ENCODE measurements around the gene CHRNA7. TPM values are rescaled to one million over a fixed set of nuclear protein-coding genes. Genes with fewer than 3 reads are reported as not detected.

The CHRNA7 gene
- polyA plus RNA-seq, 4 donors = 11.1 to 21.1 (median 12.8) TPM

- DNase-seq (ENCODE audit: low read depth in 4 of 4, low spot score in 3 of 4) = no peak
These were observed 30.4 kb downstream of the CHRNA7 start for GRCh38 chr15:32060706-32061105.

- no peak for DNase-seq (ENCODE audit: low read depth in 4 of 4, low spot score in 3 of 4)
These were observed 36.8 kb downstream of the CHRNA7 start for GRCh38 chr15:32067115-32067514.

DNA sequence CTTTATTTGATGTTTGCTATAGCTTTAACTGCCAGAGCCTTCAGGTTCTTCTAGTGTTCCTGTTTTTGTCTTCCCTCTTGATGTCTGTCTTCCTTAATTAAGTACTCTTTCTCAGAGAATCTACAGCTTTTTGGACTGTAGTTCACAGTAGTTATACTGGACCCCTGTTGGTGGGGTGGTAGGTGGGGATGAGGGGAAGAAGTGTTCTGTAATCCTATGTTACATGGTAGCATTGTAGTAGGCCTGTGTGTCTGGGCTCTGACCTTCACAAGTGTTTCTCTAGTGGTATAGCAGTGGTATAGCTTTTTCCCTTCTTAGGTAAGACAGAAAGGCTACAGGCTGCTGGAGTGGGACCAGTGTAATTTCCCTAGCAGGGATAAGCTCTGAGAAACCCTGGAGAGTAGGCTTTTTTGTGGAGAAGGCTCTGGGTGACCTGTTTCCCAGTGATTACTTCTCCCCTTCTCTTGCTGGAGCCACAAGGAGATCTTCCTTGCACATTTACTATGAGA lies 59.6 kb downstream of the CHRNA7 start:
- no peak for DNase-seq (ENCODE audit: low read depth in 4 of 4, low spot score in 3 of 4)

DNA sequence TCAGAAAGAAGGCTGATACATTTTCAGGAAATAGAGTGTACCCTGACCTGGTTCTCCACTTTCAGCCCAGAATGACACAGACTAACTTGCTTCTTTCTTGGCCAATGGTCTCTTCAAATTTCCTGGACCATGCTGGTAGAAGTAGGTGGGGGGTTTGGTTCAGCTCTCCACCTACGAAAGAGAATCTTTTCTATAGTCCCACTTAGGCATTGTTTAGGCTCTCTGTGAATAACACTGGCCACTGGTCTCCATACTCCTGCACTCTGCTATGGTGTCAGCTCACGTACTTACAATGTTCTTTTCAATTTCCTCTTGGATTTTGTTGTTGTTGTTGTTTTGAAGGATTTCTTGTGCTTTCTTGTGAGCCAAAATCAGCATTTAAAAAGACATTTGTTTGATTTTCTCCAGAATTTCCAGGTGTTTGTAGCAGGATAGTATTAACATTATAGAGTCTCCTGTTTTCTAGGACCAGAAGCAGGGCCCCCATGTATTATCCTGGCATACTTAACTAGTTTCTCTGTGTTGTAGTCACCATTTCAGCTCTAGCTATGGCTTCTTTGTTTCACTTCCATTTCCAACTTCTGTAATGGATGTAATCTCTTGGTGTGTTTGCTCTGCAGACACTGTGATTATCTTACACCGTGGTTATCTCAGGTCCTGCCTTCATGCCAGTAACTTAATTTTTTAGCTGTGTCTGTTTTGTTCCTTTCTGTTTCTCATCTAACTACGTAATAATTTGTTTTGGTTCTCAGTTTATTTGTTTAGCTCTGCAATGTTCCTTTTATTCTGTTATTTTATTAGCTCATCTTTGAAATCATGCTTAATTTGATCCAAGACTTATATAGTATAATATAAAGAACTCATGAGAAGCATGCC lies 61.4 kb downstream of the CHRNA7 start:
- no peak for DNase-seq (ENCODE audit: low read depth in 4 of 4, low spot score in 3 of 4)

DNA sequence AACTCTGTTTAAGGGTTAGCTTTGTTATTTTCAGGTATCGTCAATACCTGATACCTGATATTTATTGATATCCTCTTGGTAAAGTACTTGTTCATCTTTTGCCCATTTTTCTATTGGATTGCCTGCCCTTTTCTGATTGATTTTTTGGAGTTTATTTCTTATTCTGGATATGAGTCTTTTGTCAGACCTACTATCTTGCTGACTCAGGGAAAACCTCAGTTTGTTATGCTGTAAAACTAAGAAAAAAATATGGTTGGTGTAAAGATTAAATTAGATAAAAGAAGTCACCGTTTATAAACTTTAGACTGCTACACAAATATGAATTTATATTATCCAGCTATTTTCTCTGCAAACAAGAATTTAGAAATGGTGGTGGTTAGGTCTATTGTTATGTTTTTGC lies 65.9 kb downstream of the CHRNA7 start:
- no peak for DNase-seq (ENCODE audit: low read depth in 4 of 4, low spot score in 3 of 4)

- DNase-seq (ENCODE audit: low read depth in 4 of 4, low spot score in 3 of 4) = no peak
These were observed 66.8 kb downstream of the CHRNA7 start for GRCh38 chr15:32096916-32097617.

DNA sequence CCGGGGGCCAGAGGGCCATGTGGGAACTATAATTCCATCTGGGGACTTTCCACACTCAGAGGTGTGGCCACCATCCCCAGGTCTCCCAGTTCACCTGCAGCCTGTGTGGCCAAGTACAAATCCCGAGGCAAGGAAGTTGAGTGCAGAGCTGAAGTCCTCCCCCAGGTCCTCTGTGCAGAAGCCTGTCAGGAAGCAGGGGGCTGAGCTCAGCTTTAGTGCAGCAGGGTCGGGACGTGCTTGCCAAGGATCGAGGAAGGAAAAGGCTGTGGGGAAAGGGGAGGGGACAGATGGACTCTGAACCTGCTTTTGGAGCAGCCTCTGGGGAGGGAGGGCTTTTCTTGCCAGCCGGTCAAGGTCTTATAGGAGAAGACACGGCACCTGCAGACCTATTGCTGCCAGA lies 67.7 kb downstream of the CHRNA7 start:
- DNase-seq (ENCODE audit: low read depth in 4 of 4, low spot score in 3 of 4) = peak in 2 of 4 donors; percentile 28 to 33

DNA sequence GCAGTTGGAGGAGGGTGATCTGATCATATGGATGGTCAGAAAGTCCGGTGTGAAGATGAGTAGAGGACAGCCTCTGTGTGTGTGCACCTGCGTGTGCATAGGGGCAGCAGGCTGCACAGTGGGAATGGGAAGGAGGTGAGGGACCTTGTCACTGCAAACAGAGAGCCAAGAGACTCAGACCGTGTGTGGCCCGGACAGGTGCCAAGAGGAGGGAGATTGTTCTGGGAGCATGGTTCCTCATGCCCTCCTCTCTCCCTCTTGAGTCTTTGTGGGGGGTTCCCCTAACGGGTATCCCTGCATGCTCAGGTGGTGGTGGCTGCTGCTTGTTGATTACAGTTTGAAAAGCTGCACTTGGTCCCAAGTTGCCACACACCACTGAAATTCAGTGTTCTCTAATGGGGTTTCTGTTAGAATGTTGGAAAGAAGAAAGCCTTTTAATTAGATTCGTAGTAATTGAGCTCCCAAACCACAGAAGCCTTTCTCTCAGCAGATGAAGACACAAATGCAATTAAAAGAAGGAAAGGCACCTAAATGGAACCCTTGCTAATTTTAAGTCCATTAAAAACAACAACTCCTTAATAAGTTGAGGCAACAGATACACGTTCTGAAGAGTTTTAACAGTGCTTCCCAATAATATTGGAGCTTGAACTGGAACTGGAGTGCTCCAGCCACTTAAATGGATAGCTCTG lies 68.9 kb downstream of the CHRNA7 start:
- DNase-seq (ENCODE audit: low read depth in 4 of 4, low spot score in 3 of 4) = no peak

DNA sequence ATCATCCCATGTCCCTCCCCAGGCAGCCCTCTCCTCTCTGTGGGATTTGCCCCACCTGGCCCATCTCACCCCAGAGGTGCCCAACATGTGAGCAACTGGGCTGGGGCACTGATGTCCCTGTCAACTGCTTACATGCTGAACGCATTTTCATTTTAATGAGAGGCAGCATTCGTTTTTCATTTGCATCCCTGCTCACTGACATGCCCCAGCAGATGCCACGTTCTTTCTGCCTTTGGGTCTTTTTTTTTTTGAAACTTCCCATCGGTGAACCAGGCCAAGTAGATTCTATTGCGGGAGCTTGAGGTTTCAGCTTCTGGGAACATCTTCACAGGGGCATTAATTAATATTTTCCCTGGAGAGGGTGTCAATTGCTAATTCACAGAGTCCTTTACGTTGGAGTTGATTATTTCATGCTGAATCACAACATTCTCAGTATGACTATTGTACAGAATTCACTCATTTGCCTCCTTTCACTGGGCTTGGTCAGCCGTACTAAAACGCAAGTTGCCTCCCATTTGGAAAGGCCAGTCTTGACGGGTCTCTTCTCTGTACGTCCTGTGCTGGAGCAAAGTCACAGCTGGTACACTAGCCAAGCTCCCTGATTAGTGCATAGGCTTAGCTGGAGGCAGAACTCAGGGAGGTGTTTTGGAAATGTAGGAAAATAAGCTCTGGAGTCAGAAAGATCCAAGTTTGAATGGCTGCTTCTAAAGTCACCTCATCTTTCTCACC lies 69.8 kb downstream of the CHRNA7 start:
- DNase-seq (ENCODE audit: low read depth in 4 of 4, low spot score in 3 of 4) = no peak

- no peak for DNase-seq (ENCODE audit: low read depth in 4 of 4, low spot score in 3 of 4)
These were observed 74.0 kb downstream of the CHRNA7 start for GRCh38 chr15:32104061-32104995.

DNA sequence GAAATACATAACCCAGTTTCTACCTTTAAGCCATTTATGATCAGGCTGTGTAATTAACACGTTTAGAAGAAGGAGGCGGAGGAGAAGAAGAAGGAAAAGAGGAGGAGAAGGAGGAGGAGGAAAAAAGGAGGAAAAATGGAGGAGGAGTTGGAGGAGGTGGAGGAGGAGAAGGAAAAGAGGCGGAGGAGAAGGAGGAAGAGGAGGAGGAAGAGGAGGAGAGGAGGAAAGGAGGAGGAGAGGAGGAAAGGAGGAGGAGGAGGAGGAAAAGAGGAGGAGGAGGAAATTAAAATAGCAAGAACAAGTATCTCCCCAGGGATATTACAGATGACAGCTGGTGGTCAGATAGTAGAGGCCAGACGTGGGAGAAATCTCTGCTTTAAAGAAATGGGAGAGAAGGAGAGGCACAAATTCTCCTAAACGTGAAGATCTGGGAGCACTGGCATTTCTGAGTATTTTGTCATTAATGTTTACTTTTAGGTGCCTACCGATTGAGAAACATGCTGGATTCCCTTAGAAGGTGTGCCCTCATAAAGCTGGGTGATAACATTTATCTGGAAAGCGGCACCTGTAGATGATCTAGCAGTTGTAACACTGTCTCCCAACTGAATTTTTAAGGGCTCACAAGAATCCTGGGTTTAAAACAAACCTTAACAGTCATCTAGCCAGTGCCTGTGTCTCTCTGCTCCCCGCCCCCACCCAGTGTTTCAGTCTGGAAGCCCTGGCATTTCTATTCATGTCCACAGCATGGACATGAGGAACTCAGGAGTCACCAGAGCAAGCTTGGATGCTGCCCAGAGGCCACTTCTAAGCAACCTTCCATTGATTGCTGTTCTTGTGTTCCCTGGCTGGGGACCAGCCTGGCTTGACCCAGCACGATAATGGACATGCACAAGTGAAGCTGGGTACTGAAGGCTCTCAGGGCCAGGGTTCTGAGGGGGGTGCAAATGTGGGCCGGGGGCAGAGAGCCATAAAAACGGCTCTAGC lies 75.2 kb downstream of the CHRNA7 start:
- no peak for DNase-seq (ENCODE audit: low read depth in 4 of 4, low spot score in 3 of 4)

DNA sequence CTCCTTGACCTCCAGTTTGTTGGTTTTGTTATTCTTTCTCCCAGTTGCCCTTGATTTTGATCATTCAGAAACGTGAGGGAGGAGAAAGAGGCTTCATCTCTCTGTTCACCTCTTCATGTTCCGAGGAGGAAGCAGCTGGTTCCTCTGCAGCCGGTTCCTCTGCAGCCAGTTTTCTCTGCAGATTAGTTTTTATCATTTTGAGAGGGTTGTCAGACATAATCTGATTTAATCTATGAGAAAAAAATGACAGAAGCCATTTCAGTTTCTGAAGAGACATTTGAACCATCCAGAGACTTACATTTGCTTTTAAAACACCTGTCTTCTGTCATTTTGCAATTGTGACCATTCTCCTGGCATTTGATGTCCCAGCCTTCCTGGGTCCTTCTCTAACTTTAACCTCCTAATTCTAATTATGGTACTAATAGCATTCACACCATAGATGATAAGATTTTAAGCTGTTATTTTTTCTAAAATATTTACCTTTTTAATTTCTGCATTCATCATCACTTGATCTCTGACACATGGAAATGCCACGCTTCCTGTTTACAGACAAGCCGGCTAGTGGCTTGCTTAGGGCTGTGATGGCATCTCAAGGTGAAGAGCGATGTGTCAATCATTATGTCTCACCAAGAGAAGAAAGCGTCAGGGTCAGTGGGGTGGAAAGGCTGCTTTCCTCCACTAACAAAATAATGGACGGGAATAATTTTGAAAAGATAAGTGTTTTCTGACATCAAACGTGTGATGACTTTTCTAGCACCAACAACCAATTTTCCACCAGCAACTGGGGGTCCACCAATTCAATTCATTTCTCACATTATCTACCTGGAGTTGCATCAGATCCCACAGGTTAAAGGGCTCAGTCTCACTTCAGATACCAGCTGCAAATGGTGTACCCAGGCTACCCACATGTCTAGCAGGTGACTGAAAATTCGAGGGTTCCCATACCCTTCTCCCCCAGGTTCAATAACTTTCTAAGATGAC lies 76.4 kb downstream of the CHRNA7 start:
- no peak for DNase-seq (ENCODE audit: low read depth in 4 of 4, low spot score in 3 of 4)

GRCh38 chr15:32107477-32108080 lies 77.3 kb downstream of the CHRNA7 start:
- DNase-seq (ENCODE audit: low read depth in 4 of 4, low spot score in 3 of 4) = no peak

- no peak for DNase-seq (ENCODE audit: low read depth in 4 of 4, low spot score in 3 of 4)
These were observed 78.3 kb downstream of the CHRNA7 start for GRCh38 chr15:32108661-32109060.

GRCh38 chr15:32112101-32112500 lies 81.8 kb downstream of the CHRNA7 start:
- no peak for DNase-seq (ENCODE audit: low read depth in 4 of 4, low spot score in 3 of 4)

GRCh38 chr15:32113224-32113623 lies 82.9 kb downstream of the CHRNA7 start:
- DNase-seq (ENCODE audit: low read depth in 4 of 4, low spot score in 3 of 4) = no peak

DNA sequence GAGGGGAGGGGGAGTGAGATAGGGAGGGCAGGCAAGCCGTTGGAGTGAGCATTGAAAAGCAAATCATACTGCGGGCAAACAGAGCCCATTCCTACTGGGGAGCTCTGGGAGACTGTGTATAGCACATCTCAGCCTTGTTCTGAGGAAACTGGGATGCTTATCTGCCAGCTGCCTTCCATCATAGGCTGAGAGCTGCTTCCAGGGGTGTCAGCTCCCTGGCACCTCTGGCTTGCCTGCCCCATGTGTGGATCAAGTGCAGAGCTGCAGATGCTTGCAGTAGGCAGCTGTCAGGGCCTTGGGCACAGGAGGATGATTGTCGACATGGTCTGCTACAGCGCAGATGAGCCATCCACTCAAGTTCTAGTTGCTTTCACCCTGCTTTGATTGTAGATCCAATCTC lies 86.8 kb downstream of the CHRNA7 start:
- no peak for DNase-seq (ENCODE audit: low read depth in 4 of 4, low spot score in 3 of 4)
